Hematopoietic multipotent progenitor cell treated with erythropoietin and hydrocortisone succinate and interleukin-3 and kit ligand, for 8 days (in vitro differentiated cells): Measurements from ENCODE around the gene COL6A1.
"Not testable (repeated sequence)": the region's sequence is repeated elsewhere in the genome, so short reads cannot be mapped to it uniquely, and the experiment has no call there.

Experiments used
- DNase-seq: peaks from one replicate; pipeline ENCODE4 v3.0.0-alpha.2; 2015

The COL6A1 gene

DNA sequence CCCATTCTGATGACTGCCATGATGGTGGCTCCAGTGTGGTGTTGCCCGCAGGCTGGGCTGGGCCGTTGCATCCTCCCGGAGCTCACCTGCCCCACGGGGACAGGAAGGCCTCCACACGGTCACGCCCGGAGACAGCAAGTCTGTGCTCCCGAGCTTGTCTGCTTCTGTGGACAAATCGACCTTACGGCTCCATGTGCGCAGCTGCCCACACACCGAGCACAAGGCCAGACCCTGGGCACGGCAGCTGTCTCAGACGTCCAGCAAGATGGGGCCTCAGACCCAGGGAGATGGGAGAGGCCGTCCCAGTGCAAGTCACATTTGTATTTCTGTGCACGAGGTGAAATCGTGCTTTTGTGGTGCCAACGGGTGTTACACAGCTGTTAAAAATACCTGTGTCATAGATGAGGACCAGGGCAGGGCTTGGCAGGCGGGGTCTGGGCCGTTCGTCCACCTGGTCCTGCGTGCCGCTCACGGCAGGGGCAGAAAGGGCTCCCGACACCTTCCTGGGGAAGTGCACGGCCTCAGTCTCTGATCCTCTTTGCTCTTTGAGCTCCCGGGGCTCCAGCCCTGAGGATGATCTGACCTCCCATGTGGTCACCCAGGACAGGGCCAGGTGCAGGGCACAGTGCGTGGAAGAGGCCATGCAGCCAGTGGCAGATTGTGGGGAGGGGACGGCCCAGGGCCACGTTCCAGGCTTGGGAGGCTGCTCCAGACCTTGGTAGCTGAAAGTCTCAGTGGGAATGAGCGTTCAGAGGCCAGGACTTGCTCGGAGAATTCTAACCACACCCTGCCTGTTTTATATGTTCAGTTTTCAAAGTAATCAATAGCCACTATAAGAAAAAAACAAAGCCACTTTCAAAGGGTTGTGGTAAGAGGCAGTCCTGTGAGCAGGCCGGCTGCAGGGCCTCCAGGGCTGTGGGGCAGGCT is 13.5 kb downstream of the COL6A1 start:
- no peak for DNase-seq

DNA sequence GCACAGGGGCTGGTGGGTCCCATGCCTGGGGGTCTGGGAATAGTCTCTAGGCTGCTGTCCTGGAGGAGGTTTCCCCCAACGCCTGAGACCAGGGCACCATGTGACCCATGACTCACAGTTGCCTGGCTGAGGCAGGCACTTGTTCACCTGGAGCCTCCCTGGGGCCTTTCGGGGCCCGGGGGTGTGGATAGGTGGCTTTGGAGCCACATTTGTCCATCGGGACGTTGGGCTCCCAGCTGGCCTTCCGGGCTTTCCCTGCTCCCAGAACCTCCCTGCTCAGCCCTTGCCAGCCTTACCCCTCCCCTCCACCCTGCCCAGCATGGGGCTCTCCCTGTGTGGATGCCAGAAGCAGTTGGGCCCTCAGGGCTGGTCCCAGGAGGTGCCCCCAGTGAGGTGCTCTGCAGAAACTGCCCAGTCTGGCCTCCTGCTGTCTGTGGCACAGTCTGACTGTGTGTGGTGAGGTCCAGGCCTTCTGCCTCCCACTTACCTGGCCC is 14.2 kb downstream of the COL6A1 start:
- DNase-seq, result no peak

GRCh38 chr21:45996311-45997204 is 15.0 kb downstream of the COL6A1 start:
- no peak for DNase-seq

DNA sequence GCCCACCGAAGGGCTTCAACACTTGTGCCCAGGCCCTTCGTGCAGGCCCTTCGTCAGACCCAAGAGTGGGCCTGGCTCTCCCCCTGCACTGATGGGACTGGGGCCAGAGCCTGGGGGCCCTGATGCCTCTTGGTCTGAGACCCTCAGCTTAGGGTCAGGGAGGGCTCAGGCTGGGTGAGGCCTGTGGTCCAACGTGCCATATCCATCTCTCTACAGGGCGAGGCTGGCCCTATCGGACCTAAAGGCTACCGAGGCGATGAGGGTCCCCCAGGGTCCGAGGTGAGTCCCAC is 15.6 kb downstream of the COL6A1 start:
- DNase-seq, result no peak

DNA sequence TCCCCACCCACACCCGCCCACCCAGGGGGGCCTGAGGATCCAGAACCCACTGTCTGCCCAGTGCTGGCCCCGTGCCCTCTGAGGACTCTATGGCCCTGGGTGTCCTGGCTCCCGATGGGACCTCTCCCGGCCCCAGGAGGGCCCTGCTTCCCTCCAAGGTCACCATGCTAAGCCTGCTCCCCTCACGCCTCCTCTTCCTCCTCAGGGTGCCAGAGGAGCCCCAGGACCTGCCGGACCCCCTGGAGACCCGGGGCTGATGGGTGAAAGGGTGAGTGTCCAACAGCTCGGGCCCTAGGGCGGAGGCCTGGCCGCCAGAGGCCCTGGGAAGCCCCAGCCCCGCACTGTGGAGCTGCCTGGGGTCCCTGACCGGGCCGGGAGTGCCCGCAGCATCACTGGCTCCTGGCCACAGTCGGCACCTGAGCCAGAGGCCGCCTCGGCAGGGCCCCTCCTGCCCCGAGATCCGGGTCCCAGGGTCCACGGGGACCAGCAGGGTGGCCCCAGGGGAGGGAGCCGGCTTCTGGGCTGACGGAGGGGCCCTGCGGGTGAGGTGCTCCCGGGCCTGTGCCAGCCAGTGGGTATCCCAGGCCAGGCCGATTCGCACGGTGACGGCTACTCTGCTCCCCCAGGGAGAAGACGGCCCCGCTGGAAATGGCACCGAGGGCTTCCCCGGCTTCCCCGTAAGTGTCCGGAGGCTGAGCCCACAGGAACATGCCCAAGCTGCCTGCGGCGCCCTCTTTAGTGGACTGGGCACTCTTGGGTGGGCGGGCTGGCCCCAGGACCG is 16.1 kb downstream of the COL6A1 start:
- no peak for DNase-seq

GRCh38 chr21:45998276-45998701 is 16.7 kb downstream of the COL6A1 start:
- no peak for DNase-seq

- no peak for DNase-seq
Observed at GRCh38 chr21:45998871-45999580, 17.5 kb downstream of the COL6A1 start.

DNA sequence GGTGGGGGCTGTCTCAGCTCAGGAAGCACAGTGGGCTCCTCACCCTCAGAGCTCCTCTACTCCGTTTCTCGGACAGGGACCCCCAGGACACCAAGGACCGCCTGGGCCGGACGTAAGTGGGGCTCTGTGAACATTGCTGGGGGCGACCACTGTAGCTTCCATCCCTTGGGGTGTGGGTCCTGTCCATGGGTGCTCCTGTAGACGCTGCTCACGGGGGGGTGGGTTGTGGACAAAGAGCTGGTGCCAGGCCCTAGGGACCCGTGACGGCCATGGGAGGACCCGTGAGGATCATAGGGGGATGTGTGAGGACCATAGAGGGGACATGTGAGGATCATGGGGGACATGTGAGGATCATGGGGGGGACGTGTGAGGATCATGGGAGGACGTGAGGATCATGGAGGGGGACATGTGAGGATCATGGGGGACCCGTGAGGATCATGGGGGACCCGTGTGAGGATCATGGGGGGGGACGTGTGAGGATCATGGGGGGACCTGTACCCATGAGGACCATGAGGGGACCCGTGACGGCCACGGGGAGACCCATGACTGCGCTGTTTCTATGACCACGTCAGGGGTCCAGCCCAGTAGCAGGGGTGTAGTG is 18.1 kb downstream of the COL6A1 start:
- no peak for DNase-seq

DNA sequence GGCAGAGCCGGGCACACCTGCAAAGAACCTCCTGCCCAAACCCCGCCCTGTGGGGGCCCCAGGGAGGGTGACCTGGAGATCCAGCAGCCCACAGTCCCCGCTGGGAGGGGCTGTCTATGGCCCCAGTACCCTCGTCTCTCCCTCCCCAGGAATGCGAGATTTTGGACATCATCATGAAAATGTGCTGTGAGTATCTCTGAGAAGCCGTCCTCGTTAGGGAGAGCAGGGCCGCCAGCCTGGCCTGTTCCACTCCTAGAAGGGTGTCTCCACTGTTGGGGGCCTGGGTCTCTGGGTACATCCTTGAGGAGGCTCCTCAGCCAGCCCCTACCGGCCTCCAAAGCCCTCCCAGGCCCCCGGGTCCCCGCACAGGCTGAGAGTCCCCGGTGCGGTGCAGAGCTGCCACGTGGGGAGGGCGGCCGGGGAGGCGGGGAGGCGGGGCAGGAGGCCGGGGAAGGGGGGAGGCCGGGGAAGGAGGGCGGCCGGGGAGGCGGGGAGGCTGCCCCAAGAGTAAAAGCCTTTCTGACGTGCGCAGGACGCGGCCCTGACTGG is 18.7 kb downstream of the COL6A1 start:
- no peak for DNase-seq

GRCh38 chr21:46000731-46001641 is 19.4 kb downstream of the COL6A1 start:
- DNase-seq, result no peak

GRCh38 chr21:46001821-46002681 is 20.5 kb downstream of the COL6A1 start:
- DNase-seq, result no peak

- DNase-seq, result no peak
Observed at GRCh38 chr21:46002841-46003574, 21.4 kb downstream of the COL6A1 start.

DNA sequence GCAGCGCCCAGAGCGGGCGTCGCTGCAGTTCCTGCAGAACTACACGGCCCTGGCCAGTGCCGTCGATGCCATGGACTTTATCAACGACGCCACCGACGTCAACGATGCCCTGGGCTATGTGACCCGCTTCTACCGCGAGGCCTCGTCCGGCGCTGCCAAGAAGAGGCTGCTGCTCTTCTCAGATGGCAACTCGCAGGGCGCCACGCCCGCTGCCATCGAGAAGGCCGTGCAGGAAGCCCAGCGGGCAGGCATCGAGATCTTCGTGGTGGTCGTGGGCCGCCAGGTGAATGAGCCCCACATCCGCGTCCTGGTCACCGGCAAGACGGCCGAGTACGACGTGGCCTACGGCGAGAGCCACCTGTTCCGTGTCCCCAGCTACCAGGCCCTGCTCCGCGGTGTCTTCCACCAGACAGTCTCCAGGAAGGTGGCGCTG is 22.0 kb downstream of the COL6A1 start:
- DNase-seq, result no peak

- no peak for DNase-seq
Observed at GRCh38 chr21:46004168-46004861, 22.7 kb downstream of the COL6A1 start.

DNA sequence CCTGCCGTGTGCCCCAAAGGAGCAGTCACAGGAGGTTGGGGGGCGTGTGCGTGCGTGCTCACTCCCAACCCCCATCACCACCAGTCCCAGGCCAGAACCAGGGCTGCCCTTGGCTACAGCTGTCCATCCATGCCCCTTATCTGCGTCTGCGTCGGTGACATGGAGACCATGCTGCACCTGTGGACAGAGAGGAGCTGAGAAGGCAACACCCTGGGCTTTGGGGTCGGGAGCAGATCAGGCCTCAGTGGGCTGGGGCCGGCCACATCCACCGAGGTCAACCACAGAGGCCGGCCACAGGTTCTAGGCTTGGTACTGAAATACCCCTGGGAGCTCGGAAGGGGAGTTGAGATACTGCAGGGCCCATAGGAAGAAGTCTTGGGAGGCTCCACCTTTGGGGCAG is 23.5 kb downstream of the COL6A1 start:
- no peak for DNase-seq

DNA sequence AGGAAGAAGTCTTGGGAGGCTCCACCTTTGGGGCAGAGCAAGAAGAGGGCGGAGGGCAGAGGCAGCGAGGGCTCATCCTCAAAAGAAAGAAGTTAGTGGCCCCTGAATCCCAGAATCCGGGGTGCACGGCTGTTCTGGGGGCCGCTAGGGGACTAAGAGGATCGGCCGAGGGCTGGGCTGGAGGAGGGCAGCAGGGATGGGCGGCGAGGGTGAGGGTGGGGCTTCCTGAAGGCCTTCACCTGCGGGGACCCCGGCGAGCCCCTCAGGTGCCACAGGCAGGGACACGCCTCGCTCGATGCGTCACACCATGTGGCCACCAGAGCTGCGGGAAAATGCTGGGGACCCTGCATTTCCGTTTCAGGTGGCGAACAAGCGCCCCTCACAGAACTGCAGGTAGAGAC is 23.9 kb downstream of the COL6A1 start:
- DNase-seq, result no peak

GRCh38 chr21:46005894-46006546 is 24.4 kb downstream of the COL6A1 start:
- not testable (repeated sequence) for DNase-seq
